ENCODE measurements around the gene MORC1.

The MORC1 gene

GRCh38 chr3:109117939-109118338, at the start of gene MORC1:
MORC1 (minus strand) TSS chr3:109118134; CDS start chr3:109118059, 75 bp downstream.
- Mint-ChIP-seq H3K9me3 (peaks cover 13% of the 10 kb centered on the region), H3K27ac (peak within 1 kb of the TSS in 1 of 3 experiments; percentile 9), H3K4me1 (peaks cover 13% of the 10 kb centered on the region), H3K4me3 (no peak within 1 kb of the TSS), H3K27me3 (ENCODE audit: low read depth) (peaks cover 5% of the 10 kb centered on the region), H3K36me3 (ENCODE audit: low read depth) (peaks cover 10% of the 10 kb centered on the region)
- no peak for TF ChIP-seq CTCF (IDR thresholded peaks at IDR 0.05; ENCODE audit: unreplicated experiment in 3 of 3)

- Mint-ChIP-seq H3K27me3 (ENCODE audit: low read depth) (no peaks in the 10 kb centered on the region), H3K4me3 (no peak overlapping the region), H3K4me1 (no peaks in the 10 kb centered on the region), H3K36me3 (ENCODE audit: low read depth) (no peaks in the 10 kb centered on the region), H3K27ac (no peak overlapping the region), H3K9me3 (peaks cover under 1% of the 10 kb centered on the region)
- TF ChIP-seq CTCF (IDR thresholded peaks at IDR 0.05; ENCODE audit: unreplicated experiment in 3 of 3): no peak
These were observed 48.0 kb upstream of the MORC1 start for GRCh38 chr3:109165905-109166304.

GRCh38 chr3:109161487-109162123, 43.7 kb upstream of the MORC1 start:
- Mint-ChIP-seq H3K9me3 (peaks cover 10% of the 10 kb centered on the region), H3K4me1 (no peaks in the 10 kb centered on the region), H3K27me3 (ENCODE audit: low read depth) (no peaks in the 10 kb centered on the region), H3K4me3 (no peak overlapping the region), H3K27ac (peak overlapping the region; percentile 44 to 90 (median 87)), H3K36me3 (ENCODE audit: low read depth) (no peaks in the 10 kb centered on the region)
- no peak for TF ChIP-seq CTCF (IDR thresholded peaks at IDR 0.05; ENCODE audit: unreplicated experiment in 3 of 3)

GRCh38 chr3:109155828-109156227, 37.9 kb upstream of the MORC1 start:
- no peak overlapping the region for H3K4me3 Mint-ChIP-seq
- H3K4me1 Mint-ChIP-seq: no peaks in the 10 kb centered on the region
- H3K27me3 Mint-ChIP-seq (ENCODE audit: low read depth): no peaks in the 10 kb centered on the region
- H3K27ac Mint-ChIP-seq: peak overlapping the region; percentile 41 to 89 (median 74)
- H3K9me3 Mint-ChIP-seq: peaks cover 8% of the 10 kb centered on the region
- TF ChIP-seq CTCF (IDR thresholded peaks at IDR 0.05; ENCODE audit: unreplicated experiment in 3 of 3): no peak
- no peaks in the 10 kb centered on the region for H3K36me3 Mint-ChIP-seq (ENCODE audit: low read depth)

GRCh38 chr3:109154979-109155378, 37.0 kb upstream of the MORC1 start:
- no peak for TF ChIP-seq CTCF (IDR thresholded peaks at IDR 0.05; ENCODE audit: unreplicated experiment in 3 of 3)
- no peaks in the 10 kb centered on the region for H3K4me1 Mint-ChIP-seq
- H3K4me3 Mint-ChIP-seq: no peak overlapping the region
- peak overlapping the region; percentile 41 to 89 (median 74) for H3K27ac Mint-ChIP-seq
- no peaks in the 10 kb centered on the region for H3K27me3 Mint-ChIP-seq (ENCODE audit: low read depth)
- peaks cover 5% of the 10 kb centered on the region for H3K9me3 Mint-ChIP-seq
- no peaks in the 10 kb centered on the region for H3K36me3 Mint-ChIP-seq (ENCODE audit: low read depth)

- H3K27me3 Mint-ChIP-seq (ENCODE audit: low read depth): no peaks in the 10 kb centered on the region
- no peak for TF ChIP-seq CTCF (IDR thresholded peaks at IDR 0.05; ENCODE audit: unreplicated experiment in 3 of 3)
- H3K36me3 Mint-ChIP-seq (ENCODE audit: low read depth): no peaks in the 10 kb centered on the region
- H3K27ac Mint-ChIP-seq: no peak overlapping the region
- H3K9me3 Mint-ChIP-seq: no peaks in the 10 kb centered on the region
- no peak overlapping the region for H3K4me3 Mint-ChIP-seq
- no peaks in the 10 kb centered on the region for H3K4me1 Mint-ChIP-seq
These were observed 34.4 kb upstream of the MORC1 start for GRCh38 chr3:109152320-109152719.
